GM13976 (cell line): ENCODE measurements around the gene IFNK.

Experiments used
- DNase-seq: peaks from one replicate; pipeline ENCODE4 v3.0.0; 2012; ENCODE audit warnings: low spot score
- in situ Hi-C: fragments of 300-500 bp; cut with MboI; formaldehyde crosslinking; loops from one replicate; pipeline ENCODE4 v1.12.0; 2022; ENCODE audit warnings: low sequenced_read_pairs, mixed read lengths, inconsistent platforms; ENCODE audit not compliant: unreplicated experiment
- TF ChIP-seq, protein P1 (sequence below): IDR thresholded peaks from 2 replicates; pipeline ENCODE4 v1.5.1; 2012; ENCODE audit warnings: borderline replicate concordance, mild to moderate bottlenecking; ENCODE audit not compliant: insufficient read depth; ENCODE audit errors: extremely low read depth, missing control alignments, control extremely low read depth

Gene IFNK

DNA sequence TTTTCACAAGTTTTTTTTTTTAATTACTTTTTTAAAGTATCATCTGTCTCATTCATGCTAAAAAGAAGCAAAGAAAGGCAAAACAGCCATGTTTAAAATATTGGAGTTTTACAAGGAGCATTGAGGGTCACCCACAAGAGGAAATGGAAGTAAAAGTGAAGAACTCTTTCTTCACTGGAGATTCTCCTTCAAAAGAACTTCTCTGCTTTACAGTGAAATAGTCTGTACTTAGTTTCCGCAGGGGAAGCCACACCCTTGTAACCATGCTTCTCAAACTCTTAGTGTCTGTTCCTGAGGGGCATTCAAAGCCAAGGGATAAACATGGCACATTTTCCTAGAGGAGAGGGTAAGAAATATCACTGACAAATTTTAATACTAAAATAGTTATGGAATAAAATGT lies 40.6 kb downstream of the IFNK start:
- TF ChIP-seq, protein P1, sequence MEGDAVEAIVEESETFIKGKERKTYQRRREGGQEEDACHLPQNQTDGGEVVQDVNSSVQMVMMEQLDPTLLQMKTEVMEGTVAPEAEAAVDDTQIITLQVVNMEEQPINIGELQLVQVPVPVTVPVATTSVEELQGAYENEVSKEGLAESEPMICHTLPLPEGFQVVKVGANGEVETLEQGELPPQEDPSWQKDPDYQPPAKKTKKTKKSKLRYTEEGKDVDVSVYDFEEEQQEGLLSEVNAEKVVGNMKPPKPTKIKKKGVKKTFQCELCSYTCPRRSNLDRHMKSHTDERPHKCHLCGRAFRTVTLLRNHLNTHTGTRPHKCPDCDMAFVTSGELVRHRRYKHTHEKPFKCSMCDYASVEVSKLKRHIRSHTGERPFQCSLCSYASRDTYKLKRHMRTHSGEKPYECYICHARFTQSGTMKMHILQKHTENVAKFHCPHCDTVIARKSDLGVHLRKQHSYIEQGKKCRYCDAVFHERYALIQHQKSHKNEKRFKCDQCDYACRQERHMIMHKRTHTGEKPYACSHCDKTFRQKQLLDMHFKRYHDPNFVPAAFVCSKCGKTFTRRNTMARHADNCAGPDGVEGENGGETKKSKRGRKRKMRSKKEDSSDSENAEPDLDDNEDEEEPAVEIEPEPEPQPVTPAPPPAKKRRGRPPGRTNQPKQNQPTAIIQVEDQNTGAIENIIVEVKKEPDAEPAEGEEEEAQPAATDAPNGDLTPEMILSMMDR, result no peak
- in situ Hi-C loops, result no loop called here
- no peak for DNase-seq

DNA sequence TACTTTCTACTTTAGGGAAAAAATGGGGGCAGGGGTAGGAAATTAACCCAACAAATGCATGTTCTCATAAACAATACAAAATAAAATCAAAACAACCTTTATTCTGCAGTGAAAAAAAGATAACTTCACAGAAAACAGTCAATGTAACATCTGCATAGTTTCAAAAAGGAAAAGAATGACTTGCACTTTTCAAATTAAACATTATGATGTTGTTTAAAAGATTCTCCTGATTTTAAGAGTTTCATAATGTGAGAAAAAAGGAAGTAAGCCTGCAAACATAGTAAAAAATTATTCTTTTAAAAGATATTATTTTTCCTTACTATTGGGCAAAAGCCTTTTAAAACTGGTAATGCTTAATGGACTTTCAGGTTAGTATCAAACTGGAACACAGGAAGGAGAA lies 41.6 kb downstream of the IFNK start:
- in situ Hi-C loops, result no loop called here
- TF ChIP-seq, protein P1, result no peak
- no peak for DNase-seq

- TF ChIP-seq, protein P1, result no peak
- in situ Hi-C loops, result no loop called here
- DNase-seq, result no peak
Measured at GRCh38 chr9:27566118-27566517, 42.0 kb downstream of the IFNK start.

GRCh38 chr9:27569406-27569805 lies 45.3 kb downstream of the IFNK start:
- DNase-seq, result no peak
- in situ Hi-C loops, result no loop called here
- TF ChIP-seq, protein P1, result no peak

DNA sequence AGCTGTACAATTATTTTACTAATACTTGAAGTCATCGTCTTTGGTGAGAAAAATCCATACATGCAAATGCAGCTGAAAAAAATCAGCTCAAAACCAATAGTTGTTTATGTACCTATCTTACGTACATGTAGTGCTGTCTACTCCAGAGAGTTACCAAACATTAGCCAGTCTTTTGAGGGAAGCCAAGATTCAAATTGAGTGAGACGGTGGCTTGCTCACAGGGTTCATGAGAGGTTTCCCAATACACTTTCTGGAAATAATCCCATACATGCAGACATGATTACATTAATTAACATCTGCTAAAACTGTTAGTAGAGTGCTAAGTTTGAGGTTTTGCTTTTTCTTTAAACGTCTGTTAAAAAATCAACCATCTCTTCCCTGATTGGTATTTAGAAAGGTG lies 46.9 kb downstream of the IFNK start:
- DNase-seq, result no peak
- in situ Hi-C loops, result no loop called here
- TF ChIP-seq, protein P1, result no peak

DNA sequence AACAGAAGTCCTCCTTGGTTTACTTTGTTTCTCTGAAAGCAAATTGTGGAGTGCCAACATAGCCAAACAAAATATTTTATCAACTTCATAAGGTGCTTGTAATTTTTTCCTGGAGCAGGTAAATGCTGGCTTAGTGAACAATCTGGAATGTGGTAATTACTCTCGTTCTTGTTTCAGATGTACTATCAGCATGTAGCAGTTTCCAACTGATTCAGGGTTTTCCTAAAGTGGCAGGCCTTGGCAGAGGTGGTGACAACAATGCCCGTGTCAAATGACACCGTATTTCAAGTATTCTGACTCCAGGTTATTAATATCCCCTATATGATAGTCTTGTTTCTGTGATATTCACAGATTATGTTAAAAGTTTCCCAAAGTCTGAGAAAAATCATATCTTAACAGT lies 48.0 kb downstream of the IFNK start:
- no peak for DNase-seq
- in situ Hi-C loops, result no loop called here
- TF ChIP-seq, protein P1, result no peak

GRCh38 chr9:27572566-27572917 lies 48.5 kb downstream of the IFNK start:
- in situ Hi-C loops, result no loop called here
- DNase-seq, result no peak
- TF ChIP-seq, protein P1, result no peak
